Fibroblast of pulmonary artery (primary cell): ENCODE data around the gene NMRK1.

Source experiments
- DNase-seq: peaks from one replicate; pipeline ENCODE4 v3.0.0-alpha.2; 2010; ENCODE audit warnings: low read depth
- H3K4me3 ChIP-seq: replicated peaks from 2 replicates; pipeline ENCODE4 v1.5.1; 2011; ENCODE audit warnings: low read depth, mild to moderate bottlenecking, control low read depth, low read length, moderate library complexity
- CTCF ChIP-seq: IDR thresholded peaks from 2 replicates; pipeline ENCODE4 v1.5.1; 2011; ENCODE audit warnings: mild to moderate bottlenecking, control low read depth, low read length, inconsistent platforms; ENCODE audit errors: missing control alignments

NMRK1 gene

GRCh38 chr9:75088646-75089372 lies 854 bp upstream of the NMRK1 start:
- TF ChIP-seq CTCF, result peak; percentile 48
- H3K4me3 ChIP-seq, result peak overlapping the region; percentile 87
- DNase-seq, result peak; percentile 69

DNA sequence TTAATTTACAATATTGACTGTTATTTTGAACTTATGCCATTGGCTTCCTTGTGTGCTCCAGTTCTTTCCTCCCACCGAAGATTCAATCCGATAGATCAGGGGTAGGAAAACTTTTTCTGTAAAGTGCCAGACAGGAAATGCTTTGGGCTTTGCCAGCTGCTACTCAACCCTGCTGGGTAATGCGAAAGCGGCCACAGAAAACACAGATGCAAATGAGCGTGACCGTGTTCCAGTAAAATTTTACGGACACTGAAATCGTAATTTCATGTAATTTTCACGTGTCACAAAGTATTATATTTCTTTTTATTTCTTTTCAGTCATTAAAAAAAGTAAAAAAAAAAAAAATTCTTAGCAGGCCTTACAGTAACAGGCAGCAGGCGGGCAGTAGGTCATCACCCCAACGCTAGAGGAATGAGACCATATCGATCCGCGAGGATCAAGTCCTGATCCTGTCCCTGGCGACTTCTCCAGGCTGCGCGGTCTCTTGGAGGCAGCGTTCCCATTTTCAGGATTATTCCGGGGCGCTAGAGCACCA lies 599 bp downstream of the NMRK1 start:
- peak; percentile 63 for DNase-seq
- peak overlapping the region; percentile 88 for H3K4me3 ChIP-seq
- no peak for TF ChIP-seq CTCF

DNA sequence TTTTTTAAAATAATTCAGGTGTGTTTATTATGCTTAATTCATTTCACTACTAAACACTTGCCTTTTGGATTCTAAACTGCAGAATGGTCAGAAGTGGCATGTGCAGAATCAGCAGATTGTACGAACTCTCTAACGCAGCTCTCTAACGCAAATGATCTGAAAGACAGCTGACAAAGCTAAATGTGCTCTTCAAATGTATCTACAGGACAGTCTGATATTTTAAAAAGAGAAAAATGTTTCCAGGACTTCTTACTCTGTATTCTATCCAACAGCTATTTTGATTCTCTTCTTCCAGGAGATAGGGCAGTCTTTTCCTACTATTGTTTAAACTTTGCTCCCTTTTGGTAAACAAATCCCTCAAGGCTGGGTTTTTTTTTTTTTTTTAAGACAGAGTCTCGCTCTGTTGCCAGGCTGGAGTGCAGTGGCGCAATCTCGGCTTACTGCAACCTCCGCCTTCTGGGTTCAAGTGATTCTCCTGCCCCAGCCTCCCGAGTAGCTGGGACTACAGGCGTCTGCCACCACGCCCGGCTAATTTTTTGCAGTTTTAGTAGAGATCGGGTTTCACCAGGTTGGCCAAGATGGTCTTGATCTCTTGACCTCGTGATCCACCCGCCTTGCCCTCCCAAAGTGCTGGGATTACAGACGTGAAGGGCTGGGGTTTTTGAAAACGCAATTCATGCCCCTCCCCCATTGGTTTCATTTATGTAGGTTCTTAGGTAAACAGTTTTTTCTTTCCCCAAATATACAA lies 1.2 kb downstream of the NMRK1 start:
- H3K4me3 ChIP-seq, result peak overlapping the region; percentile 88
- DNase-seq, result no peak
- TF ChIP-seq CTCF, result no peak

- H3K4me3 ChIP-seq, result no peak overlapping the region
- no peak for DNase-seq
- TF ChIP-seq CTCF, result no peak
Observed at GRCh38 chr9:75085640-75086039, 2.3 kb downstream of the NMRK1 start.

DNA sequence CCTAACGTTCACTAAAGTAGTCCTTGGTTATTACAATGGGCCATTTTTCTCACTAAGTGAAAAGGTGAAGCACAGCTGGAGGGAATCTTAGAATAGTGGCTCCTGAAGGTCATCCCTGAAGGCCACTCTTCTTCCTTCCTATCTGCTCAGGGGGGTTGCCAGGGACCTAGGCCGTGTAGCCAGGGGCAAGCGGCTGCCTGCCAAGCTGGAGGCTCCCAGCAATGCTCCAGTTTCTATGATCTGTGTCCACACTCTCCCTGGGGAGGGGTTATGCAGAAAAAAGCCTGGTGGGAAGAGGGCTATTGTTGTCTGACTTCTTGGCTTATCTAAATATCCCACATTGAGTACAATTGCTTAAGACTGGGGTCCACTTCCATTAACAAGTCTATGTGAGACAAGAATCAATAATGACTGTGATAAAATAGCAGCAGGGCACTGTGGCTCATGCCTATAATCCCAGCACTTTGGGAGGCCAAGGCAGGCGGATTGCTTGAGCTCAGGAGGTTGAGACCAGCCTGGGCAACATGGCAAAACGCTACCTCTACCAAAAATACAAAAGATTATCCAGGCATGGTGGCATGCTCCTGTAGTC lies 3.8 kb downstream of the NMRK1 start:
- H3K4me3 ChIP-seq, result no peak overlapping the region
- no peak for TF ChIP-seq CTCF
- DNase-seq, result no peak

DNA sequence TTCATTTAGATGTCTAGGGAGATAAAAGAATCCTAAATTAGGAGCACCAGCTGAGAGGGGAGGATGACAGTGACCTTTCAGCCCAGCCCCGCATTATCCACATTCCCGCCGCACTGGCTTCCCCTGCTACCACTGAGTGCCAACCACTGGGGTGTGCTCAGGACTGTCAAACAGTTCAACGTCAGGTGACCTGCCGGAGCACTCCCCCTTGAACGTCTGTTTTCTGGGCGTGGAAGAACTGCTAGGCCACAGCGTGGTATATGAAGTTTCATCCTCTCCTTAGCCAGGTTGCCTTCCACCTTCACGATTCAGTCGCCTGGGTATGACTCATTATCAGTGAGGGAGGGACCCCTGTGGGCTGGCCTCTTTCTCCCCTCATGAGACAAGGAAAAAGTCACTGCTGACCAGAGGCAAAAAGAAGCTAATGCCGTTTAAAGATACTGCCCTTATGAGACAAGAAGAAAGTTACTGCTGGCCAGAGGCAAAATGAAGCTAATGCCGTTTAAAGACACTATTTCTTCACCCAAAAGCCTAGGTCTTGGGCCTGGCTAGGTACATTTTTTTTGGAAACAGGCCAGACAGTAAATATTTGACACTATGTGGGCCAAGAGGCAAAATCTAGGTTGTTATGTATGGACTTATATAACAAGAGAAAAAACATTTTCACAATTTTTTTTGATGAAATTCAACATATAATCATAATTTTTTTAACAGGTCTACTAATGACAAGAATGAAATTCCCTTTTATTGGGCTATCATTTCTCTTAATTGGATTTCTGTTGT lies 4.6 kb downstream of the NMRK1 start:
- no peak overlapping the region for H3K4me3 ChIP-seq
- no peak for DNase-seq
- TF ChIP-seq CTCF, result no peak
